HL-60/S4 treated with retinoic acid at 250 ng/mL for 4 days and 3 days (cell line): ENCODE data around the gene SUCO.
"Not testable (repeated sequence)": the region's sequence is repeated elsewhere in the genome, so short reads cannot be mapped to it uniquely, and the experiment has no call there.

Experiments used
- in situ Hi-C: fragments of 300-500 bp; cut with MboI; formaldehyde crosslinking; loops from 2 replicates; pipeline ENCODE4 v1.7.0; 2022; ENCODE audit warnings: low sequenced_read_pairs

SUCO gene

GRCh38 chr1:172557270-172557669 lies 24.3 kb downstream of the SUCO start:
- in situ Hi-C loops = no loop called here

- in situ Hi-C loops = no loop called here
Observed at GRCh38 chr1:172559572-172560210, 26.7 kb downstream of the SUCO start.

- in situ Hi-C loops = no loop called here
Observed at GRCh38 chr1:172561252-172561651, 28.3 kb downstream of the SUCO start.

DNA sequence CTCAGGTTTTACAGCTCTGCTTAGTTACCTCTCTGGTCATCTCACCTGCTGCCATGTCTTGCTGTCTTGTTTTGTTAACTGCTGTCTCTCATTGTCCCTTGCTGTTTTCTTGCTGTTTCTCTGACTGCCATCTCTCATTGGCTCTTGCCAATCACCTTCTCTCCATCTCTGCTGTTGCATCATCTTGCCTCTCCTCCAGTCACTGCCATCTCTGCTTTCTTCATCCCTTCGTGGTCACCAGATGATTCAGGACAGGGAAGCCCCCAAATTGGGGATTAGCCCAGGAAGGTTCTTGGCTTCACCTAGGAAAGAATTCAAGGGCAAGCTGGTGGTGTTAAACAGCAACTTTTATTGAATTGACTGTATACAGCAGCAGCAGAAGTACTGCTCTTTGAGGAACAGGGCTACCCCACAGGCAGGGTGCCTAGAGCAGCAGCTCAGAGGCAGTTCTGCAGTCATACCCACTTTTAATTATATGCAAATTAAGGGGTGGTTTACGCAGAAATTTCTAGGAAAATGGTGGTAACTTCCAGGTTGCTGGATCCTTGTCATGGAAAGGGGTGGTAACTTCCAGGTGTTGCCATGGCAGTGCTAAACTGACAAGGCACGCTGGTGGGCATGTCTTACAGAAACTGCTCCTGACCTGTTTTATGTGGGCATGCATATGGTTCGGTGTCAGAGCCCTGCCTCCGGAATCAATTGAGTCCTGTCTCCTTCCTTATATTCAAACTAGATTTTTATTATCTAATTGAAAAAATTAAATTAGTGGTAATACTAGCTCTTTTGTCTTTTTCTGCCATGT lies 33.4 kb downstream of the SUCO start:
- in situ Hi-C loops = no loop called here

DNA sequence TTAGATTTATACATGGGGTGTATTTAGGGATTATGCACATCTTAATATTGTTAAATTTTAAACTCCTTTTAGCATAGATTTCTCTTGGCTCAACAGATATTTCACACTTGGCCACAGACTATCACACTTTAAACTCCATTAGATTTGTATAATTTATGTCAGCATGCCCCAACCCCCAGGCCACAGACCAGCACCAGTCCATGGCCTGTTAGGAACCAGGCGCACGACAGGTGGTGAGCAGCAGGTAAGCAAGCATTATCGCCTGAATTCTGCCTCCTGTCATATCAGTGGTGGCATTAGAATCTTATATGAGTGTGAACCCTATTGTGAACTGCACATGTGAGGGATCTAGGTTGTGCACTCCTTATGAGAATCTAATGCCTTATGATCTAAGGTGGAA lies 34.8 kb downstream of the SUCO start:
- in situ Hi-C loops = no loop called here

DNA sequence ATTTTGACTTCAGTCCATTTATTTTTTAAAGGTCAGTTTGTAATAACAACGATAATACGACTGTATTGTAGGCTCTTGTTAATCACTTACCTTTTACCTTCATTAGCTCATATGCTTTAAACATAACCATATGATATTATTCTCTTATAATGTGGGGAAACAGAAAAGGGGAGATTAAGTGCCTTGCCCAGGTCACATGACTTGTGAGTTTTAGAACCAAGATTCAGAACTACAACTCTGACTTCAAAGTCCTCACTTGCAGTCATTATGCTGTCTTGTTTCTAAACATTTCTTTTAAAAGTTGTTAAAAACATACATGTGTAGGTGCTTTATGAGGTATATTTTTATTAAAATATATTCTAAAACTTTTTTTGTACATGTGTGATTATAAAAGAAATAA lies 41.1 kb downstream of the SUCO start:
- in situ Hi-C loops = no loop called here

GRCh38 chr1:172578586-172578985 lies 45.6 kb downstream of the SUCO start:
- in situ Hi-C loops = no loop called here

- in situ Hi-C loops = no loop called here
Observed at GRCh38 chr1:172581273-172581672, 48.3 kb downstream of the SUCO start.

DNA sequence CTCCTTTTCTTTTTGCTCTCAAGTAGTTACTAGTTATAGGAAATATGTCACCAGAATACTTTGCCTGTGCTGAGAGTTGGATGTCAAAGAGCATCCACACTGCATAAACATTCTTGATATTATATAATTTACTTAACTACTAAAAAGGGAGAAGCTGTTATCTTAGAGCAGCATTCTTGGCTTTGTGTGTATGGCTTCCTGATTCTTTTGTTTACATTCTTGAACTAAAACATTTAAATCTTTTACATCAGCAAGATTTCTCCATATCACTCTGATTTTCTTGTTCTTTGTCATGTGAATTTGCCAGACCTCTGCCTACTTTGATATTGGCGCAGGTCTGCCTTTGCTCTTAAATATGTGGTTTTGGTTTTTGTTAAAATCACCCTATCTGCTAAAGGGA lies 48.8 kb downstream of the SUCO start:
- in situ Hi-C loops = no loop called here

GRCh38 chr1:172582889-172583288 lies 49.9 kb downstream of the SUCO start:
- in situ Hi-C loops = no loop called here

DNA sequence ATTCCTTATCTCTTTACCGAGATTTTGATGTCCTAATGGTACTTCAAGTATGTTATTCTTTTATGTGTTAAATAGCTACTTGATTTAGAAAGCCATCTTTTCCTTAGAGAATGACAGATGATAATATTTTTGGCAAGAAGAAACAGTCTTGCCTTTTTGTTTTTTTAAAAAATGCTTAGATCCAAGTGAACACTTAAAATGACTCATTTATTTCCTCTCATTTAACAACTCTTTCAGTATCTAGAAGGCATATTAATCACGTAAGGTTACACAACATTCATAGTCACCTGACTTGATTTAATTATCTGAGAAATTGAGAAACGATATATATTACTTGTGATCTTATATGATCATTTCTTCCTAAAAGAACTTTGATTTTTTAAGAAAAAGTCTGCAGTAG lies 52.4 kb downstream of the SUCO start:
- in situ Hi-C loops = no loop called here

DNA sequence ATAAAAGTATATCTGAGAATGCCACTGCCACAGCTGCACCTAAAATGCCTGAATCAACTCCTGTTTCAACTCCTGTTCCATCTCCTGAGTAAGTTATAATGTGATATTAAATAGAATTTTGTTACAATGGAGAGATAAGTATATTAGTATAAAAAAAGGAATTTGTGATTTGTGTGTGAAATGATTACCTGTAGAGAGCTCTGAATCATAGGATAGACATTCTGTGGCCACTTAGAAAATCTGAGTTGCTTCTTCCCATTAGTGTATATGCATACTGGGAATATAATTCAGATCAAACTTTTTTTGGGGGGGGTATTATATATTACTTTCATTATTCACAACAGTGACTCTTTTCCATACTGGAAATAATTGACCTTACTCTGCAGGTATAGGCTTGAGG lies 52.9 kb downstream of the SUCO start:
- in situ Hi-C loops = no loop called here

DNA sequence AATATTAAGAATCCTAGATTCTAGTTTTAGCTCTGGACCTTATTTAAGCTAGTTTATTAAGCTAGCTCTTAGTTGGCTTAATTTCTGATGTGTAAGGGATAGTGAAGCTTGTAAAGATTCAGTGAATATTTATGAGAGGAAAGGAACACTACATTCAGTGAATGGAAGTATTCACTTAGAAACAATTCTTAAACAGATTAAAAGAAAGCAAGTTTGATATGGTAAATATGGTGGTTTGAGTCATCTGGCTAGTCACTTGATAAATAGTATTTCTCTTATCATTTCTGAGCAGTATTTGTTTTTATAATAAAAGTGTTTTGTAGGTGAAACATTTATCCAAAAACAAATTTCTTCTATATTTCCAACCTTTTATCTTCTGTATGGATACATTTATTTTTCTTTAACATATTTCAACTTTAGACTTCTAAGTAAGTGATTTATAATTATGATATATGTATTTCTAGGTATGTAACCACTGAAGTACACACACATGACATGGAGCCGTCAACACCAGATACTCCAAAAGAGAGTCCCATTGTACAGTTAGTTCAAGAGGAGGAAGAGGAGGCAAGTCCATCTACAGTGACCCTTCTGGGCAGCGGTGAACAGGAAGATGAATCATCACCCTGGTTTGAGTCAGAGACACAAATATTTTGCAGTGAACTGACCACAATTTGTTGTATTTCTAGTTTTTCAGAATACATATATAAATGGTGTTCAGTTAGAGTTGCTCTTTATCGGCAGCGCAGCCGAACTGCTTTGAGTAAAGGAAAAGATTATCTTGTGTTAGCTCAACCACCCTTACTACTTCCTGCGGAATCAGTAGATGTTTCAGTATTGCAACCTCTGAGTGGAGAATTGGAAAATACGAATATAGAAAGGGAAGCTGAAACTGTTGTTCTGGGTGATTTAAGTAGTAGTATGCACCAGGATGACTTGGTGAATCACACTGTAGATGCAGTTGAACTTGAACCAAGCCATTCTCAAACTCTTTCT lies 55.6 kb downstream of the SUCO start:
- in situ Hi-C loops = no loop called here

DNA sequence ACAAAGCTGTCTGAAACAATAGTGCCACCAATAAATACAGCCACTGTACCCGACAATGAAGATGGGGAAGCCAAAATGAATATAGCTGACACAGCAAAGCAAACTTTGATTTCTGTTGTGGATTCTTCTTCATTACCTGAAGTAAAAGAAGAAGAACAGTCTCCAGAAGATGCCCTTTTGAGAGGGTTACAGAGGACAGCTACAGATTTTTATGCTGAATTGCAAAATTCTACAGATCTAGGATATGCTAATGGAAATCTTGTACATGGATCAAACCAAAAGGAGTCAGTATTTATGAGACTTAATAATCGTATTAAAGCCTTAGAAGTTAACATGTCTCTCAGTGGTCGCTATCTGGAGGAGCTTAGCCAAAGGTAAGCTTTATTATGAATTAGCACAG lies 56.6 kb downstream of the SUCO start:
- in situ Hi-C loops = no loop called here

- in situ Hi-C loops = not testable (repeated sequence)
Observed at GRCh38 chr1:172591429-172591828, 58.5 kb downstream of the SUCO start.

- in situ Hi-C loops = not testable (repeated sequence)
Observed at GRCh38 chr1:172595066-172595465, 62.1 kb downstream of the SUCO start.

GRCh38 chr1:172596782-172597181 lies 63.8 kb downstream of the SUCO start:
- in situ Hi-C loops = not testable (repeated sequence)

DNA sequence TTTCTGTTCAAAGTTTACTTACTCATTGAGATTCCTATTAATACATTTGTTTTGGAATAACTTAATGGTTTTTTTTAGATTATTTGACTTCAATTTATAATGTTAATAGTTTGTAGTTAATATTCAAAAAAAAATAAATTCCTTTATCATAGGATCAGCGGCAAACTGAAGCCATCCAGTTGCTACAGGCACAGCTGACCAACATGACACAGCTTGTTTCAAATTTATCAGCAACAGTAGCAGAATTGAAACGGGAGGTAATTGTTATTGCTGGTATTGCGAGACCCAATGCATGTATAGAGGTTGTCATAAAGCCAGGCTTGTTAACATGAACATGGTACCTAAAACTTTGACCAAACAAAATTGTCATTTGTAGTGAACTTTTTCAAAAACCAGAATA lies 67.0 kb downstream of the SUCO start:
- in situ Hi-C loops = no loop called here

DNA sequence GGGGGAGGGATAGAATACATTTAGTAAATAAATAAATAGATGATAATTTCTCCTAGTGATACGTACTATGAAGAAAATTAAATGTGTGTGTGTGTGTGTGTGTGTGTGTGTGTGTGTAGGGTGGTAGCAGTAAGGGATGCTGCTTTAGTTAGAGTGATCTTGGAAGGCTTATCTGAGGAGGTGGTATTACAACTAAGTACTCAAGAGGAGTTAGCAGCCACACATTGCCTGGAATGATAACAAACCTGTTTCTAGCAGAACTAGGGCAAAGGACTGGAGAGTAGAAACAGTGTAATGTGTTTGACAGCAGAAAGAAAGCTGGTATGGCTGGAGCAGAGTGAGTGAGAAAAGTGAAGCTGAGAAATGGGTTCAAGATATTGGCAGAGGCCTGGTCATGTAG lies 67.7 kb downstream of the SUCO start:
- in situ Hi-C loops = no loop called here

GRCh38 chr1:172601046-172601630 lies 68.2 kb downstream of the SUCO start:
- in situ Hi-C loops = no loop called here

DNA sequence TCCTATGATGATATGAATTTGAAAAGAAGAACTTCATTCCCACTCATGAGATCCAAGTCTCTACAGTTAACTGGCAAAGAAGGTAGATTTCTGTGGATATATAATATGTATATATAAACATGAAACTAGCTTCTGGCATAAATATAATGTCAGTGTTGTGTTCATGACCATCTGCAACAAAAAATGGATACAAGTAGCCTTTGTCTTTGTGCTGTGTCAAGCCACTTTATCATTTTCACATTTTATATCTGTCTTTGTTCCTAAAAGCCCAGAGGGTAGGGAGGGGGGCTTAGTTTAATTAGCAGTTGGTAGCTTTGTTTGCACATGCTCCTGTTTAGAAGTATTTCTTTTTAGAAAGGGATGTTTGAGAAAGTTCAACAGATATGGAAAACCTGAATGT lies 69.8 kb downstream of the SUCO start:
- in situ Hi-C loops = no loop called here
